GM21447 (cell line): Measurements from ENCODE around the gene MFRP.
A peak's percentile ranks its signal among the peaks of the same experiment; 100 is the strongest.
"Not testable (repeated sequence)": the region's sequence is repeated elsewhere in the genome, so short reads cannot be mapped to it uniquely, and the experiment has no call there.

Experiments used
- ATAC-seq: cut with Tn5 transposase; IDR thresholded peaks from one replicate; pipeline ENCODE4 v1.9.1; 2021; ENCODE audit not compliant: unreplicated experiment

Gene MFRP

GRCh38 chr11:119346605-119347004, at the start of gene MFRP:
MFRP (minus strand) TSS chr11:119346705; CDS start chr11:119346513, 192 bp downstream.
- ATAC-seq, result no peak

- no peak for ATAC-seq
Measured at GRCh38 chr11:119391275-119391674, 44.8 kb upstream of the MFRP start.

- ATAC-seq, result no peak
Measured at GRCh38 chr11:119389611-119390254, 43.2 kb upstream of the MFRP start.

GRCh38 chr11:119388103-119388502, 41.6 kb upstream of the MFRP start:
- no peak for ATAC-seq

- ATAC-seq, result no peak
Measured at GRCh38 chr11:119384332-119384731, 37.8 kb upstream of the MFRP start.

GRCh38 chr11:119382513-119382912, 36.0 kb upstream of the MFRP start:
- not testable (repeated sequence) for ATAC-seq

GRCh38 chr11:119382101-119382500, 35.6 kb upstream of the MFRP start:
- no peak for ATAC-seq

- ATAC-seq, result peak; percentile 98
Measured at GRCh38 chr11:119381181-119381988, 34.9 kb upstream of the MFRP start, which contains the start of gene USP2. USP2 (minus strand) TSS chr11:119381690; CDS start chr11:119373480, 8,210 bp downstream.

GRCh38 chr11:119380827-119381180, 34.3 kb upstream of the MFRP start:
- ATAC-seq, result no peak

GRCh38 chr11:119380160-119380826, 33.8 kb upstream of the MFRP start:
- ATAC-seq, result no peak

- no peak for ATAC-seq
Measured at GRCh38 chr11:119378851-119379465, 32.5 kb upstream of the MFRP start.

GRCh38 chr11:119377961-119378667, 31.6 kb upstream of the MFRP start:
- ATAC-seq, result no peak

GRCh38 chr11:119377112-119377901, 30.8 kb upstream of the MFRP start:
- ATAC-seq, result no peak

GRCh38 chr11:119376197-119376847, 29.8 kb upstream of the MFRP start:
- no peak for ATAC-seq

GRCh38 chr11:119375337-119376196, 29.1 kb upstream of the MFRP start:
- ATAC-seq, result no peak

GRCh38 chr11:119374632-119375336, 28.3 kb upstream of the MFRP start:
- ATAC-seq, result no peak

GRCh38 chr11:119373921-119374631, 27.6 kb upstream of the MFRP start:
- ATAC-seq, result no peak
